Rectal smooth muscle tissue (tissue), 1 donor: ENCODE measurements around the gene ITGA5.

Source experiments
- H3K27ac ChIP-seq: one replicate; pipeline ENCODE4 v1.7.0; 2013; ENCODE audit warnings: low read depth, low read length, inconsistent platforms
- H3K27me3 ChIP-seq: one replicate; pipeline ENCODE4 v1.7.0; 2013; ENCODE audit warnings: low read length; ENCODE audit not compliant: control insufficient read depth, insufficient read depth
- H3K36me3 ChIP-seq: one replicate; pipeline ENCODE4 v1.7.0; 2013; ENCODE audit warnings: low read length; ENCODE audit not compliant: control insufficient read depth, insufficient read depth
- H3K4me1 ChIP-seq: one replicate; pipeline ENCODE4 v1.7.0; 2013; ENCODE audit warnings: low read length; ENCODE audit not compliant: control insufficient read depth, insufficient read depth
- H3K4me3 ChIP-seq: one replicate; pipeline ENCODE4 v1.7.0; 2013; ENCODE audit warnings: low read length
- H3K9ac ChIP-seq: one replicate; pipeline ENCODE4 v1.7.0; 2013; ENCODE audit warnings: low read length

Gene ITGA5

DNA sequence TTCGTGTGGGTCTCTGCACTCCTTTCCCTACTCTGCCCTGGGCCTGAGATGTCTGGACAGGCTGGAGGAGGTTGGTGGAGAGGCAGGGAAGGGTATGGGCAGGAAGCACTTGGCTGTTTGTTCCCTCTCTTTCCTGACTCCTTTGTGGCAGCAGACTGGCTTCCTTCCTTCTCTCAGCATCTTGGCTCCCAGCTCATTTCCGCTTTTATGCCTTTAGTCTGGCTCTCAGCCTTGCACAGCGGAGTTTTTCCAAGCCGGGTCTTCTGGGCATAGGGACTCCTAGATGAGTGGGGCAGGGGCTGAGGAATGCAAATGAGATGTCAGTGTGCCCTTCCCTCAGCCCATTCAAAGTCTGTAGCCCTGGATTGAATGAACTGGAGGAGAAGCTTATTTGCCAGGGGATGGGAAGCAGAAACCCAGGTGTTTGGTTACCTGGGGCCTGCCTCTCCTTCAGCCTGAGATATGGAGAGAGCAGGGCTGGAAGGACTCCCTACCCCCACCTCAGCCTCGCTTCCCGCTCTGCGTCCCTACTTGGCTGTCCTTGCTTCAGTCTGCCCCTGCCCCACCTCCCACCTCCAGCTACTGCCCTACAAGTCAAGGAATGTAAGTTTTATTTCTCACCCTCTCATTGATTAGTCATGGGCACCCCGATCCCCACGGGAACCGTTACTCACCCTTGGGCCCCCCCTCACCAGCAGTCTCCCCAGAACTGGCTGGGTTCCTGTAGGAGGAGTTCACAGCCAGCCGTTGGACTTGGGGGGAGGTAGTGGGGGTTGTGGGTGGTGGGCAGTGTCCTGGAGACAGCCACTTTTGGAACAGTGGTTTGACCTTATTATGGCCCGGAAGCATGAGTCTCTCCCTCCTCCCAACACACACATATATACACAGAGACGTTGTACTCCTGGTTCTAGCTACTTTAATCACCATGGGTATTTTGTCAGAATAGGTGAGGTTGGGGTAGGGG, 9.3 kb upstream of the ITGA5 start:
- Histone ChIP-seq H3K4me3 (no peak overlapping the region), H3K9ac (no peak overlapping the region), H3K27me3 (no peaks in the 10 kb centered on the region), H3K27ac (peak overlapping the region; percentile 92), H3K4me1 (peaks cover 56% of the 10 kb centered on the region), H3K36me3 (no peaks in the 10 kb centered on the region)

- H3K9ac ChIP-seq = no peak overlapping the region
- H3K27me3 ChIP-seq = no peaks in the 10 kb centered on the region
- H3K27ac ChIP-seq = peak overlapping the region; percentile 92
- peaks cover 57% of the 10 kb centered on the region for H3K4me1 ChIP-seq
- no peak overlapping the region for H3K4me3 ChIP-seq
- H3K36me3 ChIP-seq = no peaks in the 10 kb centered on the region
Measured at GRCh38 chr12:54427106-54427505, 8.0 kb upstream of the ITGA5 start.

DNA sequence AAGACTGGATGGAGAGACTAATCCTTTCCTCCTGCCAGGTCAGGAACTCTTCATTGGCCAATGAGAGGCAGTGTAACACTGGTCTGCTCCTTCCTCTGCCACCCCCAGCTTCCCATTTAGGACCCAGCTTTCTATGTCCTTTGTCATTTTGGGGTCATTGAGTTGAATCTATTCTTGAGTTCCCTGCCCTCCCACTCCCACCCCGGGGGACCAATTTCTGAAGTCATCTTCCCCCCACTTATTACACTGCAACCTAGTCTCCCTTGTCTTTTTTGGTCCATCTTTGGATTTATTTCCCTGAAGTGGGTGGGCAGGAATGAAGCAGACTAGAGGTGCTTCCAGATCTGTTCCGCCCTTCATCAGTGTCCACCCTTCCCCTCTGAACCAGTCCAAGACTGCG, 7.6 kb upstream of the ITGA5 start:
- peak overlapping the region; percentile 92 for H3K27ac ChIP-seq

DNA sequence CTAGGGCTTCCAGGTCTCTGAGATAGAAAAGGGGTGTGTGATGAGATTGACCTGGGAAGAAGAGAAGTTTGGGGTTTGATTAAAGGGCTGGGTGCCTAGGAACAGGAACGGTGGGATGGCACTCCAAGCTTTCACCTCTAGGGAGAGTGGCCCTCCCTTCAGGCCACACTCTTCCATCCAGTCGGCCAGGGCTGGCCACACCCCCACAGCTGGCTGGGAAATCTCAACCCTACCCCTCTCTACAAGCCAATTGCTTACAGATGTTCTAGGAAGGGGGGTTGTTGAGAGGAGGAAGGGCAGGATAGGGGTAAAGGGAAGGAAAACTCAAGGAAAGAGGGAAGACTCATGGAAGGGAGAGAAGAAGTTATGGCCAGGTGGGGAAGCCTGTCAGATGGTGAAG, 6.6 kb upstream of the ITGA5 start:
- no peaks in the 10 kb centered on the region for H3K27me3 ChIP-seq
- H3K36me3 ChIP-seq = no peaks in the 10 kb centered on the region
- H3K27ac ChIP-seq = no peak overlapping the region
- no peak overlapping the region for H3K4me3 ChIP-seq
- H3K4me1 ChIP-seq = peaks cover 59% of the 10 kb centered on the region
- H3K9ac ChIP-seq = no peak overlapping the region

More for the DNA sequence above, 7.6 kb upstream of the ITGA5 start:
- Histone ChIP-seq H3K4me3 (no peak overlapping the region), H3K4me1 (peaks cover 58% of the 10 kb centered on the region), H3K9ac (no peak overlapping the region), H3K36me3 (no peaks in the 10 kb centered on the region), H3K27me3 (no peaks in the 10 kb centered on the region)

- Histone ChIP-seq H3K27me3 (no peaks in the 10 kb centered on the region), H3K36me3 (no peaks in the 10 kb centered on the region), H3K4me3 (no peak overlapping the region), H3K9ac (no peak overlapping the region), H3K4me1 (peaks cover 58% of the 10 kb centered on the region), H3K27ac (peak overlapping the region; percentile 53)
Measured at GRCh38 chr12:54424224-54424623, 5.2 kb upstream of the ITGA5 start.

DNA sequence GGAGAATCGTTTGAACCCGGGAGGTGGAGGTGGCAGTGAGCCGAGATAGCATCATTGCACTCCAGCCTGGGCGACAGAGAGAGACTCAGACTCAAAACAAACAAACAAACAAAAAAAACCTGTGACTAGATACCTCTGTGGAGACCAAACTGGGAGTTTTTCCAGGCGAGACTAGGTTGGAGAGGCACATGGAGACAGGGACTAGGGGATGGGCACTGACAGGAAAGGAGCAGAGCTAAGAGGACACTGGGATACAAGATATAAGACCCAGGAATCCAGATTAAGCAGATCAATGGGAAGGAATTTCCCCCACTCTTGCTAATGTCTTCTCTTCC, 4.7 kb upstream of the ITGA5 start:
- Histone ChIP-seq H3K4me3 (no peak overlapping the region), H3K27me3 (no peaks in the 10 kb centered on the region), H3K9ac (no peak overlapping the region), H3K27ac (peak overlapping the region; percentile 98), H3K36me3 (no peaks in the 10 kb centered on the region), H3K4me1 (peaks cover 54% of the 10 kb centered on the region)

DNA sequence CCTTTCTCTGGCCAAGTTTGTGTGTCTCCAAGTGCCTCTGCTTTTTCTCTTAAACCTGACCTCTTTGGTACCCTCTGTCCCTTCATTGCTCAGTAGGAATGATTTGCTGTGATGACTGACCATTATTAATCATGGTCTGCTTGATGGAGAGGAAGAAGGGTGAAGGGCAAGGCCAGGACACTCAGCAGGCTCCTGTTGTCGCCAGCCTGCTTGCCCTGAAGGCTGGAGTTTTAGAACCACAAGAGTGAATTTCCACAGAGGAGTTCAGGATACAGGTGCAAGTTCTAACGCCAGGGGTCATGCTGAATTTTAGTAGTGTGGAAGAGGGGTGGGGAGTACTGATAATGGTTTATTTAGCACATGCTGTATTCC, 2.8 kb upstream of the ITGA5 start:
- no peak overlapping the region for H3K9ac ChIP-seq
- peak overlapping the region; percentile 98 for H3K27ac ChIP-seq
- H3K36me3 ChIP-seq = no peaks in the 10 kb centered on the region
- H3K4me1 ChIP-seq = peaks cover 35% of the 10 kb centered on the region
- H3K4me3 ChIP-seq = no peak overlapping the region
- no peaks in the 10 kb centered on the region for H3K27me3 ChIP-seq

- no peak overlapping the region for H3K9ac ChIP-seq
- peaks cover 32% of the 10 kb centered on the region for H3K4me1 ChIP-seq
- H3K4me3 ChIP-seq = no peak overlapping the region
- no peaks in the 10 kb centered on the region for H3K36me3 ChIP-seq
- H3K27ac ChIP-seq = peak overlapping the region; percentile 98
- no peaks in the 10 kb centered on the region for H3K27me3 ChIP-seq
Measured at GRCh38 chr12:54421175-54421878, 2.3 kb upstream of the ITGA5 start.

DNA sequence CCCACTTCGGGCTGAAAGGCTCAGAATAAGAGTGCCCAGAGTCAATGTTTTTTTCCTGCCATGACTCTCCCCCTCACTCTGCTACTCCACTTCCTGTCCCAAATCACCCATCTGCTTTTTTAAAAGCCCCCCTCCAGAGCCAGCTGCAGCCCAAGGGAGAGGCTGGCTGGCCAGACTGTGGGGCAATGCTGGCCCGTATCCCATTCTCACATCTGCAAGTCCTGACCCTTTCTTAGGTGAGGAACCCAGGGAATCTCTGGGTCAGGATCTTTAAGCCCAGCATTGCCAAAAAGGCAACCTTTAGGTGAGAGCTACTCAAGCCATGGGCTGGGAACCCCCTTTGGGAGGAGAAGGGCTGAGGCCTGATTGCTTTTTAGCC, 1.7 kb upstream of the ITGA5 start:
- Histone ChIP-seq H3K9ac (no peak overlapping the region), H3K4me3 (peak overlapping the region; percentile 0), H3K4me1 (peaks cover 30% of the 10 kb centered on the region), H3K27ac (peak overlapping the region; percentile 98), H3K36me3 (no peaks in the 10 kb centered on the region), H3K27me3 (no peaks in the 10 kb centered on the region)

GRCh38 chr12:54418441-54419087, 502 bp downstream of the ITGA5 start:
- H3K9ac ChIP-seq = peak overlapping the region; percentile 80
- H3K27ac ChIP-seq = peak overlapping the region; percentile 98
- no peaks in the 10 kb centered on the region for H3K36me3 ChIP-seq
- H3K4me3 ChIP-seq = peak overlapping the region; percentile 87
- no peaks in the 10 kb centered on the region for H3K27me3 ChIP-seq
- H3K4me1 ChIP-seq = peaks cover 34% of the 10 kb centered on the region

DNA sequence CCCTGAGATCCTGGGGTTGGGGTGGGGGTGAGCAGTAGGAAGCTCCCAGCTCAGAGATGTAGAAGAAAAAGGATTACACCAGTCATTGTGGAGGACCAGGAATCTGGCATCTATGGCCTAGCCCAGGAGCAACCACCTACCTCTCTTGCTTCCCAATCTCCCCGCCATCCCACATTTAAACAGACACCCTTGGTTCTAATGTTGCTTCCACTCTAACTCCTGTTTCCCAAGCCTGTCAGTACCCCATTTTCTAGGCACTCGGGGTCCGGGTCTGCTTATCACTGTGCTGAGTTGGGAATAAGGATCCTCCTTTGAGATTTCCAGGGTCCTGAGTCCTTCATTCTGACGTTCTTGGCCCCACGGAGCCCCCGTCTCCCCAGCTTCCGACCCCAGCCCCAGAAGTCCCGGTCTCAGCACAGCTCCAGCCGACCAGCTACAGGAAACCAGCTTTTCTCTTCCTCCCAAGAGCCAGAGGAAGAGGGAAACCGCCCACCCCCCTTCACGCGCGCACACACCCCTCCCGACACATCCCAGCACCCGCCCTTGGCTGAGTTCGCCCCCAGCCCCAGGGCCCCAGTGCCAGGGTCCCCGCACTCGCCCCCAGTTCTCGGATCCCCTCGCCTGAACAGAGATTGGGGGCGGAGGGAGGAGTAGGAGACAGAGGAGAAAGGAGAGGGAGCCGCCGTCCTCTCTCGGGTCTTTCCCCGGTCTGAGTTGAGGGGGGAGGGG, 1.2 kb downstream of the ITGA5 start:
- H3K4me1 ChIP-seq = peaks cover 37% of the 10 kb centered on the region
- H3K9ac ChIP-seq = peak overlapping the region; percentile 80
- no peaks in the 10 kb centered on the region for H3K27me3 ChIP-seq

More for the DNA sequence above, 1.2 kb downstream of the ITGA5 start:
- H3K4me3 ChIP-seq = peak overlapping the region; percentile 87
- no peaks in the 10 kb centered on the region for H3K36me3 ChIP-seq
- H3K27ac ChIP-seq = peak overlapping the region; percentile 98
